Suprapubic skin (tissue), 4 donors: Measurements from ENCODE around the gene MIER2. TPM values are rescaled to one million over a fixed set of nuclear protein-coding genes. Genes with fewer than 3 reads are reported as not detected.

Experiments used
- DNase-seq, 2 donors: peaks; one replicate each; pipeline ENCODE4 v3.0.0-alpha.2; 2019; ENCODE audit warnings: low spot score in 2 of 2
- H3K27ac ChIP-seq: fragments of 200-600 bp; sonication (generic); one replicate; pipeline ENCODE4 v1.5.1; 2019
- H3K27me3 ChIP-seq: fragments of 200-600 bp; sonication (generic); one replicate; pipeline ENCODE4 v1.5.1; 2019
- H3K36me3 ChIP-seq: fragments of 200-600 bp; sonication (generic); one replicate; pipeline ENCODE4 v1.5.1; 2019
- H3K4me1 ChIP-seq: fragments of 200-600 bp; sonication (generic); one replicate; pipeline ENCODE4 v1.5.1; 2019
- H3K4me3 ChIP-seq: fragments of 200-600 bp; sonication (generic); one replicate; pipeline ENCODE4 v1.5.1; 2019; ENCODE audit warnings: mild to moderate bottlenecking
- H3K9me3 ChIP-seq: fragments of 200-600 bp; sonication (generic); one replicate; pipeline ENCODE4 v1.5.1; 2019
- EP300 ChIP-seq: sonication (generic); formaldehyde crosslinking; IDR thresholded peaks from one replicate; pipeline ENCODE4 v1.6.1; 2017; ENCODE audit warnings: antibody characterized with exemption
- POLR2A ChIP-seq, 2 donors: fragments of 450-650 bp; IDR thresholded peaks; one replicate each; pipeline ENCODE4 v1.6.1; 2017; ENCODE audit warnings: antibody characterized with exemption in 2 of 2, mild to moderate bottlenecking in 2 of 2, moderate library complexity in 2 of 2
- POLR2AphosphoS5 ChIP-seq, 3 donors: sonication (generic); formaldehyde crosslinking; IDR thresholded peaks; one replicate each; pipeline ENCODE4 v1.6.1; 2017; ENCODE audit warnings: antibody characterized with exemption in 3 of 3
- WGBS: methylation state at CpG from one replicate; pipeline ENCODE4 v1.1.5; 2018; 5-methylcytosine and 5-hydroxymethylcytosine counted together
- total RNA-seq, 4 donors: library from RNA; depleted of rRNA; stranded (reverse); fragments of >200 nt; gene quantifications; one replicate each; pipeline ENCODE4 v1.1.0, GENCODE V29; 2016
- TF ChIP-seq, protein P1 (sequence below), 2 donors: fragments of 200-600 bp in 1 of 2; fragments of 450-650 bp in 1 of 2; sonication (generic) in 1 of 2; IDR thresholded peaks; one replicate each; pipeline ENCODE4 v1.5.1; 2016 to 2019; ENCODE audit warnings: antibody characterized with exemption in 2 of 2, mild to moderate bottlenecking in 1 of 2, moderate library complexity in 1 of 2

The MIER2 gene
- total RNA-seq, 4 donors from 2014 or later: 17.5 to 55.7 (median 44.8) TPM

DNA sequence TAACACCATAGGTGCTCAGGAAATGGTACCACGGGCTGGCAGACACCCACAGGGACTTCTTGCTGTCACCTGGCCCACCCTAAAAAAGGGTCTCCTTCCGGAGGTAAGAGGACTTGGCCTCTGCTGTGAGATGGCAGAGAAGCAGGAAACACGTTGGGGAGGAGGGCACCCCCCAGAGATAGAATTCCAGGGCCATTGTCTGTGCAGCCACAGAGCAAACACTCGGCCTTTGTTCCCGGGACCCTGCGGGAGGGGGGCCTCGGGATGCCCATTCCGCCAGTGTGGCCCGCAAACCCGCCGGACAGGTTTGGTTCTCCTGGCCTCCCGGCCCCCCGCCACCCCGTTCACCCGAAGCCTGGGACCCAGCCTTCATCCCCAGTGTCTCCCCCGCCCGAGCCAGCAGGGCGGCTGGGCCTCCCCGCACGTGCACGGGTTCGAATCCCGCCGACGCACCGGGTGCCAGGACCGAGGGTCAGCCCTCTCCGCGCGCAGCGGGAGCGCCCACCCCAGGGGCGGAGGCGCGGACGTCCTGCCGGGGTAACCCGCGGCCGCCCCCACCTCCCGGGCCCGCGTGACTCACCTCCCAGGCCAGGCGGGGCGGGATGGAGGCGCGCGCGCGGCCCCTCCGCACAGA, 54.1 kb downstream of the MIER2 start:
- peaks cover 53% of the 10 kb centered on the region for H3K27me3 ChIP-seq
- TF ChIP-seq POLR2AphosphoS5 (IDR thresholded peaks at IDR 0.05) (no peak), EP300 (no peak), POLR2A (IDR thresholded peaks at IDR 0.05) (no peak)
- TF ChIP-seq, protein P1, sequence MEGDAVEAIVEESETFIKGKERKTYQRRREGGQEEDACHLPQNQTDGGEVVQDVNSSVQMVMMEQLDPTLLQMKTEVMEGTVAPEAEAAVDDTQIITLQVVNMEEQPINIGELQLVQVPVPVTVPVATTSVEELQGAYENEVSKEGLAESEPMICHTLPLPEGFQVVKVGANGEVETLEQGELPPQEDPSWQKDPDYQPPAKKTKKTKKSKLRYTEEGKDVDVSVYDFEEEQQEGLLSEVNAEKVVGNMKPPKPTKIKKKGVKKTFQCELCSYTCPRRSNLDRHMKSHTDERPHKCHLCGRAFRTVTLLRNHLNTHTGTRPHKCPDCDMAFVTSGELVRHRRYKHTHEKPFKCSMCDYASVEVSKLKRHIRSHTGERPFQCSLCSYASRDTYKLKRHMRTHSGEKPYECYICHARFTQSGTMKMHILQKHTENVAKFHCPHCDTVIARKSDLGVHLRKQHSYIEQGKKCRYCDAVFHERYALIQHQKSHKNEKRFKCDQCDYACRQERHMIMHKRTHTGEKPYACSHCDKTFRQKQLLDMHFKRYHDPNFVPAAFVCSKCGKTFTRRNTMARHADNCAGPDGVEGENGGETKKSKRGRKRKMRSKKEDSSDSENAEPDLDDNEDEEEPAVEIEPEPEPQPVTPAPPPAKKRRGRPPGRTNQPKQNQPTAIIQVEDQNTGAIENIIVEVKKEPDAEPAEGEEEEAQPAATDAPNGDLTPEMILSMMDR (IDR thresholded peaks at IDR 0.05): no peak
- H3K4me1 ChIP-seq: peaks cover 40% of the 10 kb centered on the region
- H3K27ac ChIP-seq: peak overlapping the region; percentile 89
- H3K4me3 ChIP-seq: peak overlapping the region; percentile 50
- no peaks in the 10 kb centered on the region for H3K9me3 ChIP-seq
- 6% methylated on average over 13 of the region's 51 CpGs for WGBS
- no peaks in the 10 kb centered on the region for H3K36me3 ChIP-seq
- DNase-seq: no peak

GRCh38 chr19:289651-290371, 54.8 kb downstream of the MIER2 start:
- TF ChIP-seq, protein P1 (IDR thresholded peaks at IDR 0.05): no peak
- TF ChIP-seq POLR2AphosphoS5 (IDR thresholded peaks at IDR 0.05) (no peak), EP300 (no peak), POLR2A (IDR thresholded peaks at IDR 0.05) (no peak)
- peak overlapping the region; percentile 89 for H3K27ac ChIP-seq
- H3K9me3 ChIP-seq: no peaks in the 10 kb centered on the region
- peaks cover 50% of the 10 kb centered on the region for H3K27me3 ChIP-seq
- no peak for DNase-seq
- peaks cover 35% of the 10 kb centered on the region for H3K4me1 ChIP-seq
- H3K36me3 ChIP-seq: no peaks in the 10 kb centered on the region
- H3K4me3 ChIP-seq: peak overlapping the region; percentile 50
- WGBS: 28% methylated on average over 12 of the region's 26 CpGs

DNA sequence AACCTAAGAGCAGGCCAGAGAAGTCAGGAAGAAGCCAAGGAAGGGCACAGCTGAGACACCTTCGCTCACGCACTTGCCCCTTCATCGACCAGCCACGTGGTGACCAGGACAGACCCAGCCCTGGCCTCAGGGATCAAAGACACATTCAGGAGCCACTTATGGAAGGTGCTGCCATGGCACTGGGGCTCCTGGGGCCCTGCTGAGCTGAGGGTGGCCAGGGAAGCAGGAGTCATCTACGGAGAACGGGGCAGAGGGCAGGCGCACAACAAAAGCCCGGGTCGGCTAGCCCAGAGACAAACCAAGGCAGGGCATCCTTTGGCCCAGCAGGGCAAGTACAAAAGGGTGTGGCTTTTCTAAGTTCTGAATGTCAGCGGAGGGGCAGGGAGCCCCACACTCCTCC, 55.7 kb downstream of the MIER2 start:
- Histone ChIP-seq H3K4me3 (no peak overlapping the region), H3K27ac (peak overlapping the region; percentile 50), H3K36me3 (no peaks in the 10 kb centered on the region), H3K4me1 (peaks cover 28% of the 10 kb centered on the region), H3K9me3 (no peaks in the 10 kb centered on the region), H3K27me3 (peaks cover 41% of the 10 kb centered on the region)
- TF ChIP-seq POLR2AphosphoS5 (IDR thresholded peaks at IDR 0.05): no peak
- TF ChIP-seq, protein P1 (IDR thresholded peaks at IDR 0.05): no peak
- TF ChIP-seq POLR2A (IDR thresholded peaks at IDR 0.05): no peak
- TF ChIP-seq EP300: no peak
- no peak for DNase-seq
- WGBS: 71% methylated on average over 10 of the region's 10 CpGs

GRCh38 chr19:287381-287871, 57.2 kb downstream of the MIER2 start:
- peaks cover 26% of the 10 kb centered on the region for H3K27me3 ChIP-seq
- TF ChIP-seq, protein P1 (IDR thresholded peaks at IDR 0.05): no peak
- TF ChIP-seq POLR2A (IDR thresholded peaks at IDR 0.05): no peak
- no peak for TF ChIP-seq POLR2AphosphoS5 (IDR thresholded peaks at IDR 0.05)
- no peak for TF ChIP-seq EP300
- WGBS: 89% methylated on average over 3 of the region's 19 CpGs
- DNase-seq: no peak
- H3K4me1 ChIP-seq: peaks cover 28% of the 10 kb centered on the region
- no peaks in the 10 kb centered on the region for H3K9me3 ChIP-seq
- no peaks in the 10 kb centered on the region for H3K36me3 ChIP-seq
- H3K4me3 ChIP-seq: no peak overlapping the region
- no peak overlapping the region for H3K27ac ChIP-seq

GRCh38 chr19:283395-283794, 61.2 kb downstream of the MIER2 start:
- H3K4me1 ChIP-seq: no peaks in the 10 kb centered on the region
- H3K4me3 ChIP-seq: no peak overlapping the region
- no peak overlapping the region for H3K27ac ChIP-seq
- H3K27me3 ChIP-seq: peaks cover 17% of the 10 kb centered on the region
- WGBS: 67% methylated on average over 10 of the region's 10 CpGs
- TF ChIP-seq POLR2A (IDR thresholded peaks at IDR 0.05): no peak
- TF ChIP-seq POLR2AphosphoS5 (IDR thresholded peaks at IDR 0.05): no peak
- TF ChIP-seq, protein P1 (IDR thresholded peaks at IDR 0.05): no peak
- no peak for TF ChIP-seq EP300
- DNase-seq: no peak
- no peaks in the 10 kb centered on the region for H3K9me3 ChIP-seq
- H3K36me3 ChIP-seq: peaks cover 16% of the 10 kb centered on the region
